ENCODE results near the gene NIPA2.

Gene NIPA2

GRCh38 chr15:22889146-22889818 is 50.8 kb downstream of the NIPA2 start:
- DNase-seq: no peak
- in situ Hi-C loops (cut with HindIII; ENCODE audit: low pct_ligation_motif_present, low pct_unique_long_range_greater_than_20kb, low sequenced_read_pairs): no loop called here

- DNase-seq: no peak
- in situ Hi-C loops (cut with HindIII; ENCODE audit: low pct_ligation_motif_present, low pct_unique_long_range_greater_than_20kb, low sequenced_read_pairs): no loop called here
Measured at GRCh38 chr15:22890296-22890695, 51.8 kb downstream of the NIPA2 start.

GRCh38 chr15:22891426-22892210 is 53.2 kb downstream of the NIPA2 start:
- DNase-seq: no peak
- in situ Hi-C loops (cut with HindIII; ENCODE audit: low pct_ligation_motif_present, low pct_unique_long_range_greater_than_20kb, low sequenced_read_pairs): no loop called here

GRCh38 chr15:22892333-22892732 is 53.9 kb downstream of the NIPA2 start:
- DNase-seq: no peak
- in situ Hi-C loops (cut with HindIII; ENCODE audit: low pct_ligation_motif_present, low pct_unique_long_range_greater_than_20kb, low sequenced_read_pairs): no loop called here

- no peak for DNase-seq
- in situ Hi-C loops (cut with HindIII; ENCODE audit: low pct_ligation_motif_present, low pct_unique_long_range_greater_than_20kb, low sequenced_read_pairs): no loop called here
Measured at GRCh38 chr15:22893081-22893480, 54.6 kb downstream of the NIPA2 start.

- DNase-seq: no peak
- in situ Hi-C loops (cut with HindIII; ENCODE audit: low pct_ligation_motif_present, low pct_unique_long_range_greater_than_20kb, low sequenced_read_pairs): no loop called here
Measured at GRCh38 chr15:22893881-22894280, 55.4 kb downstream of the NIPA2 start.

- in situ Hi-C loops (cut with HindIII; ENCODE audit: low pct_ligation_motif_present, low pct_unique_long_range_greater_than_20kb, low sequenced_read_pairs): no loop called here
- peak; percentile 85 for DNase-seq
Measured at GRCh38 chr15:22895465-22896190, 57.2 kb downstream of the NIPA2 start.

GRCh38 chr15:22902046-22902445 is 63.6 kb downstream of the NIPA2 start:
- DNase-seq: no peak
- in situ Hi-C loops (cut with HindIII; ENCODE audit: low pct_ligation_motif_present, low pct_unique_long_range_greater_than_20kb, low sequenced_read_pairs): no loop called here

GRCh38 chr15:22902578-22902977 is 64.1 kb downstream of the NIPA2 start:
- in situ Hi-C loops (cut with HindIII; ENCODE audit: low pct_ligation_motif_present, low pct_unique_long_range_greater_than_20kb, low sequenced_read_pairs): no loop called here
- DNase-seq: no peak

GRCh38 chr15:22902981-22903380 is 64.5 kb downstream of the NIPA2 start:
- in situ Hi-C loops (cut with HindIII; ENCODE audit: low pct_ligation_motif_present, low pct_unique_long_range_greater_than_20kb, low sequenced_read_pairs): no loop called here

GRCh38 chr15:22903427-22903826 is 65.0 kb downstream of the NIPA2 start:
- no peak for DNase-seq
- in situ Hi-C loops (cut with HindIII; ENCODE audit: low pct_ligation_motif_present, low pct_unique_long_range_greater_than_20kb, low sequenced_read_pairs): no loop called here

More at GRCh38 chr15:22902981-22903380, 64.5 kb downstream of the NIPA2 start:
- no peak for DNase-seq

- in situ Hi-C loops (cut with HindIII; ENCODE audit: low pct_ligation_motif_present, low pct_unique_long_range_greater_than_20kb, low sequenced_read_pairs): no loop called here
- no peak for DNase-seq
Measured at GRCh38 chr15:22903961-22904534, 65.6 kb downstream of the NIPA2 start.

- in situ Hi-C loops (cut with HindIII; ENCODE audit: low pct_ligation_motif_present, low pct_unique_long_range_greater_than_20kb, low sequenced_read_pairs): no loop called here
- no peak for DNase-seq
Measured at GRCh38 chr15:22904736-22905135, 66.3 kb downstream of the NIPA2 start.

- no peak for DNase-seq
- in situ Hi-C loops (cut with HindIII; ENCODE audit: low pct_ligation_motif_present, low pct_unique_long_range_greater_than_20kb, low sequenced_read_pairs): no loop called here
Measured at GRCh38 chr15:22907161-22907950, 68.9 kb downstream of the NIPA2 start.

GRCh38 chr15:22908830-22909229 is 70.4 kb downstream of the NIPA2 start:
- in situ Hi-C loops (cut with HindIII; ENCODE audit: low pct_ligation_motif_present, low pct_unique_long_range_greater_than_20kb, low sequenced_read_pairs): no loop called here
- DNase-seq: no peak

- no peak for DNase-seq
- in situ Hi-C loops (cut with HindIII; ENCODE audit: low pct_ligation_motif_present, low pct_unique_long_range_greater_than_20kb, low sequenced_read_pairs): no loop called here
Measured at GRCh38 chr15:22911306-22911705, 72.8 kb downstream of the NIPA2 start.

GRCh38 chr15:22912256-22912655 is 73.8 kb downstream of the NIPA2 start:
- DNase-seq: no peak

GRCh38 chr15:22913646-22914380 is 75.3 kb downstream of the NIPA2 start:
- in situ Hi-C loops (cut with HindIII; ENCODE audit: low pct_ligation_motif_present, low pct_unique_long_range_greater_than_20kb, low sequenced_read_pairs): no loop called here
- no peak for DNase-seq

More at GRCh38 chr15:22912256-22912655, 73.8 kb downstream of the NIPA2 start:
- in situ Hi-C loops (cut with HindIII; ENCODE audit: low pct_ligation_motif_present, low pct_unique_long_range_greater_than_20kb, low sequenced_read_pairs): no loop called here
